Heart right ventricle (tissue), 16 donors: ENCODE results near the gene ZNHIT2. TPM values are rescaled to one million over a fixed set of nuclear protein-coding genes. Genes with fewer than 3 reads are reported as not detected.

Experiments used
- ATAC-seq, 8 donors: fragments of 200-7000 bp; cut with Tn5 transposase; one replicate each; pipeline ENCODE4 v1.9.1; 2020; ENCODE audit warnings: mild to moderate bottlenecking in 8 of 8, moderate library complexity in 8 of 8, moderate number of reproducible peaks in 1 of 8
- DNase-seq, 2 donors: peaks; one replicate each; pipeline ENCODE4 v3.0.0-alpha.2; 2020
- H3K27ac ChIP-seq, 10 donors: fragments of 200-600 bp; sonication (generic) in 2 of 10; one replicate each; pipeline versions ENCODE4 v1.5.0 to v1.8.0; 2020 to 2022; ENCODE audit warnings: mild to moderate bottlenecking in 3 of 10
- H3K27me3 ChIP-seq, 7 donors: fragments of 200-600 bp; one replicate each; pipeline ENCODE4 v1.8.0; 2021 to 2022; ENCODE audit warnings: mild to moderate bottlenecking in 2 of 7
- H3K36me3 ChIP-seq, 9 donors: fragments of 200-600 bp; sonication (generic) in 1 of 9; one replicate each; pipeline versions ENCODE4 v1.5.0 to v1.8.0; 2020 to 2022; ENCODE audit warnings: mild to moderate bottlenecking in 2 of 9
- H3K4me1 ChIP-seq, 9 donors: fragments of 200-600 bp; sonication (generic) in 1 of 9; one replicate each; pipeline versions ENCODE4 v1.5.0 to v1.8.0; 2020 to 2022; ENCODE audit warnings: mild to moderate bottlenecking in 4 of 9
- H3K4me3 ChIP-seq, 10 donors: fragments of 200-600 bp; sonication (generic) in 2 of 10; one replicate each; pipeline versions ENCODE4 v1.5.0 to v1.8.0; 2020 to 2022; ENCODE audit warnings: mild to moderate bottlenecking in 7 of 10, moderate library complexity in 2 of 10
- H3K9me3 ChIP-seq, 11 donors: fragments of 200-600 bp in 10 of 11; sonication (generic) in 2 of 11; one replicate each; pipeline versions ENCODE4 v1.5.0 to v1.8.0; 2013 to 2022; ENCODE audit warnings: mild to moderate bottlenecking in 2 of 11, control low read depth in 1 of 11, moderate library complexity in 1 of 11
- WGBS, 2 donors: extraction: QIAGEN DNeasy Blood & Tissue Kit; methylation state at CpG; one replicate each; pipeline ENCODE4 v1.1.7; 2013; ENCODE audit warnings: inconsistent platforms in 1 of 2; 5-methylcytosine and 5-hydroxymethylcytosine counted together
- intact Hi-C, 10 donors: fragments of 100-400 bp; cut with DNase I; formaldehyde crosslinking; loops; one replicate each; pipeline versions ENCODE4 v1.11.1 to v1.14.2; 2022
- polyA plus RNA-seq, 2 donors: library from polyadenylated mRNA; stranded (reverse); fragments of 200-250 nt; gene quantifications; one replicate each; pipeline ENCODE4 v1.2.3, GENCODE V29; 2013
- total RNA-seq, 10 donors: library from RNA; stranded (reverse); fragmentation: NEBNext Ultra II Directional in 3 of 10; extraction: Animal tissue kit (Norgen Biotek cat#: 25700) in 3 of 10; gene quantifications; one replicate each; pipeline versions ENCODE4 v1.2.1 to v1.2.4, GENCODE V29; 2021 to 2023
- TF ChIP-seq, protein P1 (sequence below), 9 donors: fragments of 200-600 bp; sonication (generic) in 2 of 9; IDR thresholded peaks; one replicate each; pipeline versions ENCODE4 v1.5.0 to v1.8.0; 2021 to 2022; ENCODE audit warnings: antibody characterized with exemption in 9 of 9, mild to moderate bottlenecking in 5 of 9, moderate library complexity in 1 of 9
- donor health status: Arrhythmogenic right ventricular cardiomyopathy.
- donor health status: ischemic (EF 13 %, LVEDD 7.1; RV severe dilation, severe dysfunction).
- donor health status: healthy with polysubstance abuse.
- donor health status: DM: no; HTN: yes; CAD: no.
- donor health status: DM: no; HTN: no; CAD: no.
- donor health status: ischemic (EF 25% LVEDD 6.9; RV normal size, moderate dysfunction).
- donor health status: ischemic (EF 25% LVEDD 5.7; RV mildly dilated, moderate dysfunction).
- donor health status: healthy.
- donor health status: DM: yes; HTN: yes; CAD: no.
- donor health status: Ischemic cardiomyopathy.
- donor health status: ischemic (EF 35%, LVEDD 5.7; RV mildly dilated, moderate dysfunction).
- donor health status: nonischemic (EF 11% LVEDD 7.7; RV severe dilation, severe dysfunction).
- donor health status: DM: yes; HTN: yes; CAD: no.
- donor health status: PGD.
- donor health status: ischemic (EF 29% LVEDD 5.4; RV normal size, mild dysfunction).
- donor health status: nonischemic (EF 23%, LVEDD 6.1; RV moderate dilation, normal function).

Gene ZNHIT2
- total and polyA plus RNA-seq, 12 donors, result 4.3 to 17.5 (median 6.6) TPM

DNA sequence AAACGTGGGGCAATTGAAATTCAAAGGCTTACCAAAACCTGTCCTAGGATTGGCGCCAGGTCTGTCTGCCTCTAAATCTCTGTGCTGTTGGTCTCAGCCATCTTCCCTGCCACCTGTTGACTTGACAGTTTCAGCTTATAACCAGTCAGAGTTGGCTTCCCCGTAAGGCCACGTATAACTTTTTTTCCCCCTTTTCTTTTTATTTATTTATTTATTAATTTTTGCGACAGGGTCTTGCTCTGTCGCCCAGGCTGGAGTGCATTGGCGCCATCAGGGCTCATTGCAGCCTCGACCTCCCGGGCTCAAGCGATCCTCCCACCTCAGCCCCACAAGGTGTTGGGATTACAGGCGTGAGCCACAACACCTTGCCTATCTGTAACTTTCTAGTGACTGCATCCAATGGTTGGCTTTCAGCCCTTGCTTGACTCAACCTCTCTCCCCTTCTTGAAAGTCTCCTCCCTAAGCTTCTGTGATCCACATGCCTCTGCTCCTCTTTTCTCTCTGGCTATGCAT lies 18.2 kb upstream of the ZNHIT2 start:
- H3K4me3 ChIP-seq, result peak overlapping the region in 9 of 10 donors; percentile 75 to 98 (median 92)
- peak overlapping the region; percentile 95 to 100 (median 98) for H3K27ac ChIP-seq
- H3K4me1 ChIP-seq, result peaks cover 12 to 36% (median 27%) of the 10 kb centered on the region in 9 donors
- intact Hi-C loops, result loop anchor here in 3 of 10 donors (1.0 to 10.0 kb wide), 3 partner anchors 46 to 119 kb away; partner anchors contain the start of gene CAPN1 (in 2 of the 3)
- H3K36me3 ChIP-seq, result peaks cover 0 to 26% (median 14%) of the 10 kb centered on the region in 9 donors
- TF ChIP-seq, protein P1, sequence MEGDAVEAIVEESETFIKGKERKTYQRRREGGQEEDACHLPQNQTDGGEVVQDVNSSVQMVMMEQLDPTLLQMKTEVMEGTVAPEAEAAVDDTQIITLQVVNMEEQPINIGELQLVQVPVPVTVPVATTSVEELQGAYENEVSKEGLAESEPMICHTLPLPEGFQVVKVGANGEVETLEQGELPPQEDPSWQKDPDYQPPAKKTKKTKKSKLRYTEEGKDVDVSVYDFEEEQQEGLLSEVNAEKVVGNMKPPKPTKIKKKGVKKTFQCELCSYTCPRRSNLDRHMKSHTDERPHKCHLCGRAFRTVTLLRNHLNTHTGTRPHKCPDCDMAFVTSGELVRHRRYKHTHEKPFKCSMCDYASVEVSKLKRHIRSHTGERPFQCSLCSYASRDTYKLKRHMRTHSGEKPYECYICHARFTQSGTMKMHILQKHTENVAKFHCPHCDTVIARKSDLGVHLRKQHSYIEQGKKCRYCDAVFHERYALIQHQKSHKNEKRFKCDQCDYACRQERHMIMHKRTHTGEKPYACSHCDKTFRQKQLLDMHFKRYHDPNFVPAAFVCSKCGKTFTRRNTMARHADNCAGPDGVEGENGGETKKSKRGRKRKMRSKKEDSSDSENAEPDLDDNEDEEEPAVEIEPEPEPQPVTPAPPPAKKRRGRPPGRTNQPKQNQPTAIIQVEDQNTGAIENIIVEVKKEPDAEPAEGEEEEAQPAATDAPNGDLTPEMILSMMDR (IDR thresholded peaks at IDR 0.05), result no peak
- no peak for DNase-seq
- no peaks in the 10 kb centered on the region for H3K9me3 ChIP-seq
- no peaks in the 10 kb centered on the region for H3K27me3 ChIP-seq
- ATAC-seq, result no peak
- 55% methylated on average over 11 of the region's 11 CpGs for WGBS, 2 donors

DNA sequence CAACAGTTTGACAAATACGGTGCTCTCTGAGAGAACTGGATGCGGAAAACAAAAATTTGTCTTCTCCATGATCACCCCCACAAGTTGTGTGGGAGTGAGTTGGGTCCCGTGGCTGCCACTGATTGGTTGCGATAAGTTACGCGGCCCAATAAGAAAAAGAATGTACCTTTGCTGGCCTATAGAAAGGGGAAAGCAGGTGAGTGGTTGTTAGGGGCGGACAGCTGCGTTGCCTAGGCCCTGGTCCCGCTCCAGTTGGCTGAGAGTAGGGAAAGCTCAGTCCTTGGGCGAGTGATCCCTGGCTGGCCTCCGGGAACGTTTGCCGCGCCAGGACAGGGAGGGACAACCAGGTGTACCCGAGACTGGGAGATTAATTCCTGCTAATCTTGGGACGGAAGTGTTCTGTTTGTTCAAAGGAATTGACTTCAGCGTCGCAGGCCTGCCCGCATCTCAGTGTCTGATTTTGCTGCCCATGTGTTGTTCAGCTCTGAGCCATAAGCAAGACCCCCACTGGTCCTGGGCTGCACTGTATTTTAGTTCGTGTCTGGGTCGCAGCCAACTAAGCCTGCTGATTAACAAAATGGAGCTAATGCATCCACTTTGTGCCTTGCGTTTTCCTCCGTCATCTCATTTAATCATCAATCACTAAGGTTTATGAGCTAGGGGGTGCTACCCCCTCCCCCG lies 17.6 kb upstream of the ZNHIT2 start:
- H3K4me1 ChIP-seq, result peaks cover 12 to 36% (median 27%) of the 10 kb centered on the region in 9 donors
- DNase-seq (peak; percentile 86 to 93), ATAC-seq (peak; percentile 86 to 95 (median 90))
- TF ChIP-seq, protein P1 (IDR thresholded peaks at IDR 0.05), result no peak
- 3% methylated on average over 24 of the region's 24 CpGs for WGBS, 2 donors
- H3K27me3 ChIP-seq, result no peaks in the 10 kb centered on the region
- peak overlapping the region; percentile 95 to 100 (median 98) for H3K27ac ChIP-seq
- H3K9me3 ChIP-seq, result no peaks in the 10 kb centered on the region
- H3K36me3 ChIP-seq, result peaks cover 0 to 32% (median 19%) of the 10 kb centered on the region in 9 donors
- peak overlapping the region; percentile 75 to 98 (median 88) for H3K4me3 ChIP-seq
- intact Hi-C loops, result loop anchor here in 4 of 10 donors (1.0 to 10.0 kb wide), 3 partner anchors 46 to 120 kb away; partner anchors contain the start of gene CAPN1 (in 3 of the 4)

DNA sequence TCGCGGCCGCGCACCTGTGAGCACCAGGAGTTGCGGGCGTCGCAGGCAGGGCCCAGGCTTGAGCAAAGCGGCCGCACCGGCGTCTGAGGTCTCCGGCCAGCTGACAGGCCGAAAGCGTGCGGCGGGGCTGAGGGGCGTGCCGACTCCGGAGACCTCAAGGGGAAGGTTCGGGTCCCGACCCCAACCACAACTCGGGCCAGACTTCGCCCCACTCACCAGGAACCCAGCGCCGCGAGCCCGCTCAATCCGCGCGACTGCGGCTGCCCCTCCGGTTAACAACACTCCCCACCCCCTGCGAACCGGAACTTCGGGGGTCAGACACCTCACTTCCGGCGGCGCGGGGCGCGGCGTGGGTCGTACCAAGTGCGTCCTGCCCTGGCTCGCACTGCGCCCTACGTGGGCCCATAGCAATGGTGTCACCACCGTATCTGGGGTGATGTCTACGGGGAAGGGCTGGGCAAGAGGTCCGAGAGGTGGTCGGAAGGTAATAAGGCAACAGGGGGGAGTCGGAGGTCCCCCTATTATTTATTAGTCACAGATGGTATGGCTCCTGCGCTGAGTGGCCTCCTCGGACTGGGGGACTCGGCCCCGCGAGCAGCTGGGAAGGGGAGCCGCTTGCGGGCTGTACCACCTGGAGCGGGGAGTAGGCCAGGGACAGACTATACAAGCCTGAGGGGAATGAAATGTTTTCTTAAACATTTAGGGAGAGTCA lies 16.9 kb upstream of the ZNHIT2 start, which contains the start of gene SYVN1:
Gene SYVN1 (minus strand): TSS at position 280 of the 712 bp plus-strand sequence. CDS start 918 bp downstream, outside the sequence.
- Histone ChIP-seq H3K27me3 (no peaks in the 10 kb centered on the region), H3K36me3 (peaks cover 7 to 39% (median 26%) of the 10 kb centered on the region in 9 donors), H3K4me3 (peak within 1 kb of the TSS; percentile 75 to 98 (median 88)), H3K9me3 (no peaks in the 10 kb centered on the region), H3K27ac (peak within 1 kb of the TSS; percentile 95 to 100 (median 98)), H3K4me1 (peaks cover 12 to 36% (median 27%) of the 10 kb centered on the region in 9 donors)
- DNase-seq, result peak; percentile 91 to 92
- WGBS, 2 donors, result 0% methylated on average over 53 to 60 of the region's 60 CpGs
- intact Hi-C loops, result loop anchor here in 3 of 10 donors (1.0 to 10.0 kb wide), 2 partner anchors 47 to 120 kb away; partner anchors contain the start of gene CAPN1 (in 1 of the 3)
- ATAC-seq, result peak; percentile 90 to 96 (median 94)
- TF ChIP-seq, protein P1 (IDR thresholded peaks at IDR 0.05), result no peak

DNA sequence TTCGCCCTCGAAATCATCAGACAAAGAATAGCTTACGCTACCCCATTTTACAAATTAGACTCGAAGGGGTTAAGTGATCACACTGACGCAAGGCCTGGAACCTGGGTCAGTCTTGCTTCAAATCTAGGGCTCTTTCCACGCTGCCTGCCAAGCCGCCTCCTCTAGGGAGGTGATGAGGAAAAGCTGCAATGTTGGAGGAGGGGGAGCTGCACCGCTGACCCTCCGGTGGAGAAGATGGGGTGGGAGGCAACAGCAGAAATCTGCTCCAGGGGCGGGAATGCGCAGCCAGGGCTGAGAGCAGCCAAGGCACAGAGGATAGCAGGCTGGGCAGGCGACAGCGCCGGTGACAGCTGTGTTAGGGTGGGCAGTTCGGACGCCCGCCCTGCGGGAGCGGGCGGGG lies 16.2 kb upstream of the ZNHIT2 start:
- TF ChIP-seq, protein P1 (IDR thresholded peaks at IDR 0.05), result no peak
- 1 to 2% methylated on average over 20 of the region's 20 CpGs for WGBS, 2 donors
- H3K9me3 ChIP-seq, result no peaks in the 10 kb centered on the region
- ATAC-seq (peak in 2 of 8 donors; percentile 0 to 8), DNase-seq (peak; percentile 42 to 48)
- intact Hi-C loops, result loop anchor here in 3 of 10 donors (1.0 to 10.0 kb wide), 2 partner anchors 48 to 121 kb away; partner anchors contain the start of gene CAPN1 (in 1 of the 3)
- peak overlapping the region; percentile 95 to 100 (median 98) for H3K27ac ChIP-seq
- H3K4me3 ChIP-seq, result peak overlapping the region; percentile 75 to 98 (median 88)
- H3K4me1 ChIP-seq, result peaks cover 12 to 36% (median 27%) of the 10 kb centered on the region in 9 donors
- peaks cover 7 to 46% (median 33%) of the 10 kb centered on the region in 9 donors for H3K36me3 ChIP-seq
- no peaks in the 10 kb centered on the region for H3K27me3 ChIP-seq
